ENCODE results near the gene TM9SF1. TPM values are rescaled to one million over a fixed set of nuclear protein-coding genes. Genes with fewer than 3 reads are reported as not detected.

Gene TM9SF1
- total and polyA plus RNA-seq, 4 donors = 32.7 to 71.9 (median 52.0) TPM

DNA sequence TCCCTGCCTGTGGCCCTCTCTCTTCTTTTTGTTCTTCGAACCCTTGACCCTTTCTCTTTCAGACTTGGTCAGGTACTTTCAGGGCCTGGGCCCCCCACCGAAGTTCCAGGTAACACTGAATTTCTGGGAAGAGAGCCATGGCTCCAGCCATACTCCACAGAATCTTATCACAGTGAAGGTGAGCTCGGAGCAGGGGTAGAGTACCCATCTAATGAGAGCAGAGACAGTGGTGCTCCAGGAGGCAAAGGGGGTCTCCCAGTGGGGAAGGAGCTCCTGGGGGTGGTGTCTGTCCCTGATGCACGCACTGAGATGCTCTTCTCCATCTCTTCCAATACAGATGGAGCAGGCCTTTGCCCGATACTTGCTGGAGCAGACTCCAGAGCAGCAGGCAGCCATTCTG, 29.5 kb downstream of the TM9SF1 start:
- Histone ChIP-seq H3K27ac (ENCODE audit: low read depth in 1 of 2, low read length in 1 of 2) (peak overlapping the region in 1 of 2 donors; percentile 34), H3K36me3 (ENCODE audit: control insufficient read depth in 4 of 4, insufficient read depth in 4 of 4, low read length in 4 of 4) (peaks cover 22 to 46% (median 34%) of the 10 kb centered on the region in 4 donors), H3K27me3 (ENCODE audit: control insufficient read depth in 3 of 3, insufficient read depth in 3 of 3, low read length in 2 of 3) (no peaks in the 10 kb centered on the region), H3K4me3 (no peak overlapping the region), H3K4me1 (ENCODE audit: control insufficient read depth in 5 of 5, insufficient read depth in 5 of 5, low read length in 5 of 5) (peaks cover 0 to 13% (median 8%) of the 10 kb centered on the region in 5 donors), H3K9me3 (ENCODE audit: control insufficient read depth in 4 of 4, insufficient read depth in 3 of 4, low read length in 3 of 4) (no peaks in the 10 kb centered on the region), H3K9ac (ENCODE audit: insufficient read depth in 1 of 2, low read length in 2 of 2) (no peak overlapping the region)
- TF ChIP-seq, protein P1, sequence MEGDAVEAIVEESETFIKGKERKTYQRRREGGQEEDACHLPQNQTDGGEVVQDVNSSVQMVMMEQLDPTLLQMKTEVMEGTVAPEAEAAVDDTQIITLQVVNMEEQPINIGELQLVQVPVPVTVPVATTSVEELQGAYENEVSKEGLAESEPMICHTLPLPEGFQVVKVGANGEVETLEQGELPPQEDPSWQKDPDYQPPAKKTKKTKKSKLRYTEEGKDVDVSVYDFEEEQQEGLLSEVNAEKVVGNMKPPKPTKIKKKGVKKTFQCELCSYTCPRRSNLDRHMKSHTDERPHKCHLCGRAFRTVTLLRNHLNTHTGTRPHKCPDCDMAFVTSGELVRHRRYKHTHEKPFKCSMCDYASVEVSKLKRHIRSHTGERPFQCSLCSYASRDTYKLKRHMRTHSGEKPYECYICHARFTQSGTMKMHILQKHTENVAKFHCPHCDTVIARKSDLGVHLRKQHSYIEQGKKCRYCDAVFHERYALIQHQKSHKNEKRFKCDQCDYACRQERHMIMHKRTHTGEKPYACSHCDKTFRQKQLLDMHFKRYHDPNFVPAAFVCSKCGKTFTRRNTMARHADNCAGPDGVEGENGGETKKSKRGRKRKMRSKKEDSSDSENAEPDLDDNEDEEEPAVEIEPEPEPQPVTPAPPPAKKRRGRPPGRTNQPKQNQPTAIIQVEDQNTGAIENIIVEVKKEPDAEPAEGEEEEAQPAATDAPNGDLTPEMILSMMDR (IDR thresholded peaks at IDR 0.05; ENCODE audit: control extremely low read depth, extremely low read depth) = no peak
- ATAC-seq (ENCODE audit: insufficient read depth, low FRiP score) (no peak), DNase-seq (no peak)
- 83 to 94% methylated on average over 5 of the region's 5 CpGs for WGBS, 2 donors

DNA sequence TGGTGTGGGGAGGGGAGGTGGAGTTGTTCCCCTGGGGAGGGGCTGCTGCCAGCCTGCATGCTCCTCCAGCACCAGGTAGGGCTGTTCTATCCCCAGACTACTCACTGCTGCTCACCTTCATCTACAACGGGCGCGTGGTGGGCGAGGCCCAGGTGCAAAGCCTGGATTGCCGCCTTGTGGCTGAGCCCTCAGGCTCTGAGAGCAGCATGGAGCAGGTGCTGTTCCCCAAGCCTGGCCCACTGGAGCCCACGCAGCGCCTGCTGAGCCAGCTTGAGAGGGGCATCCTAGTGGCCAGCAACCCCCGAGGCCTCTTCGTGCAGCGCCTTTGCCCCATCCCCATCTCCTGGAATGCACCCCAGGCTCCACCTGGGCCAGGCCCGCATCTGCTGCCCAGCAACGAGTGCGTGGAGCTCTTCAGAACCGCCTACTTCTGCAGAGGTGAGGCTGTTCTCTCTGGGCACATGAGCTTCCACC, 30.7 kb downstream of the TM9SF1 start:
- no peaks in the 10 kb centered on the region for H3K9me3 ChIP-seq (ENCODE audit: control insufficient read depth in 4 of 4, insufficient read depth in 3 of 4, low read length in 3 of 4)
- H3K27me3 ChIP-seq (ENCODE audit: control insufficient read depth in 3 of 3, insufficient read depth in 3 of 3, low read length in 2 of 3) = no peaks in the 10 kb centered on the region
- H3K27ac ChIP-seq (ENCODE audit: low read depth in 1 of 2, low read length in 1 of 2) = no peak overlapping the region
- TF ChIP-seq, protein P1 (IDR thresholded peaks at IDR 0.05; ENCODE audit: control extremely low read depth, extremely low read depth) = no peak
- peak in 1 of 3 donors; percentile 11 for DNase-seq
- ATAC-seq (ENCODE audit: insufficient read depth, low FRiP score) = no peak
- peaks cover 22 to 52% (median 41%) of the 10 kb centered on the region in 4 donors for H3K36me3 ChIP-seq (ENCODE audit: control insufficient read depth in 4 of 4, insufficient read depth in 4 of 4, low read length in 4 of 4)
- no peak overlapping the region for H3K4me3 ChIP-seq
- peaks cover 0 to 15% (median 8%) of the 10 kb centered on the region in 5 donors for H3K4me1 ChIP-seq (ENCODE audit: control insufficient read depth in 5 of 5, insufficient read depth in 5 of 5, low read length in 5 of 5)
- 90 to 97% methylated on average over 14 of the region's 14 CpGs for WGBS, 2 donors
- H3K9ac ChIP-seq (ENCODE audit: insufficient read depth in 1 of 2, low read length in 2 of 2) = no peak overlapping the region

DNA sequence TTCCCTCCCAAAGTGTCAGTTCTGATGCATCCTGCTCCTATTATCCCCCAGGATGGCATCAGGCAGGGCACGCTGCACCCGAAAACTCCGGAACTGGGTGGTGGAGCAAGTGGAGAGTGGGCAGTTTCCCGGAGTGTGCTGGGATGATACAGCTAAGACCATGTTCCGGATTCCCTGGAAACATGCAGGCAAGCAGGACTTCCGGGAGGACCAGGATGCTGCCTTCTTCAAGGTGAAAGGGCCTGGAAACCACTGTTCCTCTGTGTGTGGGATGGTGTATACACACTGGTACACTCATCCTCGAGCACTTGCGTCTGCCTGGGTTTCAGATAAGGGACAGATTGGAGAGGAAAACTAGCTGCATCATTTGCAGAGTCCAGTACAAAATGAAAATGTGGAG, 33.1 kb downstream of the TM9SF1 start:
- H3K4me3 ChIP-seq = peak overlapping the region; percentile 60
- ATAC-seq (ENCODE audit: insufficient read depth, low FRiP score) (no peak), DNase-seq (no peak)
- 42 to 64% methylated on average over 8 of the region's 8 CpGs for WGBS, 2 donors
- TF ChIP-seq, protein P1 (IDR thresholded peaks at IDR 0.05; ENCODE audit: control extremely low read depth, extremely low read depth) = no peak
- H3K9ac ChIP-seq (ENCODE audit: insufficient read depth in 1 of 2, low read length in 2 of 2) = peak overlapping the region in 1 of 2 donors; percentile 92
- peaks cover 0 to 15% (median 8%) of the 10 kb centered on the region in 5 donors for H3K4me1 ChIP-seq (ENCODE audit: control insufficient read depth in 5 of 5, insufficient read depth in 5 of 5, low read length in 5 of 5)
- no peaks in the 10 kb centered on the region for H3K9me3 ChIP-seq (ENCODE audit: control insufficient read depth in 4 of 4, insufficient read depth in 3 of 4, low read length in 3 of 4)
- H3K36me3 ChIP-seq (ENCODE audit: control insufficient read depth in 4 of 4, insufficient read depth in 4 of 4, low read length in 4 of 4) = peaks cover 25 to 59% (median 40%) of the 10 kb centered on the region in 4 donors
- peak overlapping the region; percentile 4 to 94 for H3K27ac ChIP-seq (ENCODE audit: low read depth in 1 of 2, low read length in 1 of 2)
- no peaks in the 10 kb centered on the region for H3K27me3 ChIP-seq (ENCODE audit: control insufficient read depth in 3 of 3, insufficient read depth in 3 of 3, low read length in 2 of 3)

All from lung (tissue), 12 donors.